ENCODE results near the gene SELENOO. TPM values are rescaled to one million over a fixed set of nuclear protein-coding genes. Genes with fewer than 3 reads are reported as not detected.

The SELENOO gene
- total RNA-seq, 1 experiment from 2014 or later: 34.3 TPM

DNA sequence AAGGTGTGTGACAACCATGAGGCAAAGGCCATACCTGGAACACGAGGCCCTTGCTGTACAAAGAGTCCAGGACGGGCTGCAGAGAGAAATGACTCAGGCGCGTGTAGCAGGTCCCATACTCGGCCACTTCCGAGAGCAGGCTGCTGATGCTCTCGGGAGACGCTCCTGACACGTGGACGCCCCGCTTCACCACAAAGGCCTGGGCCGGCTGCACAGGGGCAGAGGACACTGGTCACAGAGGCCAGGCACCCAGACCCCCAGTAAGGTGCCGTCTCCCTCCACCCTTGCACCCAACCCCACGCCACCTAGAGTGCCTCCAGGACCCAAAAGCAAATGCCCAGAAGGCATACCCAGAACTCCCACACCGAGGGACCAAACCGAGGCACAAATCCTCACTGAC, 28.6 kb downstream of the SELENOO start:
- ATAC-seq (no peak), DNase-seq (ENCODE audit: low read depth, low spot score) (no peak)
- TF ChIP-seq, protein P1, sequence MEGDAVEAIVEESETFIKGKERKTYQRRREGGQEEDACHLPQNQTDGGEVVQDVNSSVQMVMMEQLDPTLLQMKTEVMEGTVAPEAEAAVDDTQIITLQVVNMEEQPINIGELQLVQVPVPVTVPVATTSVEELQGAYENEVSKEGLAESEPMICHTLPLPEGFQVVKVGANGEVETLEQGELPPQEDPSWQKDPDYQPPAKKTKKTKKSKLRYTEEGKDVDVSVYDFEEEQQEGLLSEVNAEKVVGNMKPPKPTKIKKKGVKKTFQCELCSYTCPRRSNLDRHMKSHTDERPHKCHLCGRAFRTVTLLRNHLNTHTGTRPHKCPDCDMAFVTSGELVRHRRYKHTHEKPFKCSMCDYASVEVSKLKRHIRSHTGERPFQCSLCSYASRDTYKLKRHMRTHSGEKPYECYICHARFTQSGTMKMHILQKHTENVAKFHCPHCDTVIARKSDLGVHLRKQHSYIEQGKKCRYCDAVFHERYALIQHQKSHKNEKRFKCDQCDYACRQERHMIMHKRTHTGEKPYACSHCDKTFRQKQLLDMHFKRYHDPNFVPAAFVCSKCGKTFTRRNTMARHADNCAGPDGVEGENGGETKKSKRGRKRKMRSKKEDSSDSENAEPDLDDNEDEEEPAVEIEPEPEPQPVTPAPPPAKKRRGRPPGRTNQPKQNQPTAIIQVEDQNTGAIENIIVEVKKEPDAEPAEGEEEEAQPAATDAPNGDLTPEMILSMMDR (IDR thresholded peaks at IDR 0.05): no peak
- TF ChIP-seq SIN3A (IDR thresholded peaks at IDR 0.05; ENCODE audit: borderline replicate concordance, insufficient read depth, low read depth, low read length) (no peak), POLR2AphosphoS5 (IDR thresholded peaks at IDR 0.05; ENCODE audit: low read depth, low read length) (no peak), TCF7L2 (IDR thresholded peaks at IDR 0.05; ENCODE audit: low read depth, low read length) (no peak)
- TF ChIP-seq, protein P2, sequence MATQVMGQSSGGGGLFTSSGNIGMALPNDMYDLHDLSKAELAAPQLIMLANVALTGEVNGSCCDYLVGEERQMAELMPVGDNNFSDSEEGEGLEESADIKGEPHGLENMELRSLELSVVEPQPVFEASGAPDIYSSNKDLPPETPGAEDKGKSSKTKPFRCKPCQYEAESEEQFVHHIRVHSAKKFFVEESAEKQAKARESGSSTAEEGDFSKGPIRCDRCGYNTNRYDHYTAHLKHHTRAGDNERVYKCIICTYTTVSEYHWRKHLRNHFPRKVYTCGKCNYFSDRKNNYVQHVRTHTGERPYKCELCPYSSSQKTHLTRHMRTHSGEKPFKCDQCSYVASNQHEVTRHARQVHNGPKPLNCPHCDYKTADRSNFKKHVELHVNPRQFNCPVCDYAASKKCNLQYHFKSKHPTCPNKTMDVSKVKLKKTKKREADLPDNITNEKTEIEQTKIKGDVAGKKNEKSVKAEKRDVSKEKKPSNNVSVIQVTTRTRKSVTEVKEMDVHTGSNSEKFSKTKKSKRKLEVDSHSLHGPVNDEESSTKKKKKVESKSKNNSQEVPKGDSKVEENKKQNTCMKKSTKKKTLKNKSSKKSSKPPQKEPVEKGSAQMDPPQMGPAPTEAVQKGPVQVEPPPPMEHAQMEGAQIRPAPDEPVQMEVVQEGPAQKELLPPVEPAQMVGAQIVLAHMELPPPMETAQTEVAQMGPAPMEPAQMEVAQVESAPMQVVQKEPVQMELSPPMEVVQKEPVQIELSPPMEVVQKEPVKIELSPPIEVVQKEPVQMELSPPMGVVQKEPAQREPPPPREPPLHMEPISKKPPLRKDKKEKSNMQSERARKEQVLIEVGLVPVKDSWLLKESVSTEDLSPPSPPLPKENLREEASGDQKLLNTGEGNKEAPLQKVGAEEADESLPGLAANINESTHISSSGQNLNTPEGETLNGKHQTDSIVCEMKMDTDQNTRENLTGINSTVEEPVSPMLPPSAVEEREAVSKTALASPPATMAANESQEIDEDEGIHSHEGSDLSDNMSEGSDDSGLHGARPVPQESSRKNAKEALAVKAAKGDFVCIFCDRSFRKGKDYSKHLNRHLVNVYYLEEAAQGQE (IDR thresholded peaks at IDR 0.05; ENCODE audit: insufficient read depth in 1 of 2, low read depth in 2 of 2, low read length in 1 of 2): no peak
- intact Hi-C loops (cut with micrococcal nuclease; ENCODE audit: unreplicated experiment): no loop called here
- H3K27me3 ChIP-seq (ENCODE audit: control insufficient read depth, insufficient read depth, low read length): no peaks in the 10 kb centered on the region
- ChIA-PET POLR2A (no interaction called here), CTCF (no interaction called here)
- no peak overlapping the region for H3K4me3 ChIP-seq (ENCODE audit: low read depth in 2 of 2, low read length in 2 of 2)
- no peaks in the 10 kb centered on the region for H3K4me1 ChIP-seq (ENCODE audit: control insufficient read depth, insufficient read depth, low read length)
- in situ Hi-C loops (cut with HindIII; ENCODE audit: low pct_unique_long_range_greater_than_20kb, low sequenced_read_pairs): no loop called here
- BruUV-seq (replicated peaks): no TSS peak
- no peak overlapping the region for H3K27ac ChIP-seq (ENCODE audit: low read length)
- no peaks in the 10 kb centered on the region for H3K36me3 ChIP-seq (ENCODE audit: control insufficient read depth, insufficient read depth, low read length)
- no peaks in the 10 kb centered on the region for H3K9me3 ChIP-seq (ENCODE audit: control insufficient read depth, insufficient read depth, low read depth, low read length)

DNA sequence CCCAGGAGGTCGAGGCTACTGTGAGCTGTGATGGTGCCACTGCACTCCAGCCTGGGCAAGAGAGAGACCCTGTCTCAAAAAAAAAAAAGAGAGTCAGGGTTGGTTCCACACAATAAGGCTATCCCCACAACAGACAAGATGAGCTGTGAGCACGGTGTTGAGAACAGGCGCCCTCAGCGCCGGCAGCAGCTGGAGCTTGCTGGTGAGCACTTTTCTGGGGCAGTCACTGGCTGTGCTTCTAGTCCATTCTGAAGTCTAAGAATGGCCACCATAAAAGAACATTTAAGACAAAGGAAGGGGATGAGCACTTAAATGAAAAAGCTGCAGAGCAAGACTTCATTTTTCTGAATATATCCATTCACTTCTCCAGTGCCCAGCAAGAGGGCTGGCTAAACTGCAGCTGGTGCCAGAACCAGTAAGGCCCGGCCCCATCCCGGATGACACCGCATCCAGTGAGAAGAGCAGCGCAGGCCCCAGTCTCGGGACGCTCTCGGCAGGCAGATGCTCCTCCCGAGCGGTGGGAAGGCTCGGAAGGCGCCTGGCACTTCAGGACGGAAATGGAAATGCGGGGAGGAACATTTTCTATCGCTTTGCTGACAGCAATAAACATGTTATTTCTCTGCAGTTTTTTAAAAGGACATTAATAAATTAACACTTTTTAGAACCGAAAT, 31.8 kb downstream of the SELENOO start:
- Histone ChIP-seq H3K36me3 (ENCODE audit: control insufficient read depth, insufficient read depth, low read length) (no peaks in the 10 kb centered on the region), H3K27ac (ENCODE audit: low read length) (no peak overlapping the region), H3K27me3 (ENCODE audit: control insufficient read depth, insufficient read depth, low read length) (no peaks in the 10 kb centered on the region), H3K9me3 (ENCODE audit: control insufficient read depth, insufficient read depth, low read depth, low read length) (no peaks in the 10 kb centered on the region), H3K4me1 (ENCODE audit: control insufficient read depth, insufficient read depth, low read length) (no peaks in the 10 kb centered on the region), H3K4me3 (ENCODE audit: low read depth in 2 of 2, low read length in 2 of 2) (no peak overlapping the region)
- in situ Hi-C loops (cut with HindIII; ENCODE audit: low pct_unique_long_range_greater_than_20kb, low sequenced_read_pairs) (no loop called here), intact Hi-C loops (cut with micrococcal nuclease; ENCODE audit: unreplicated experiment) (no loop called here)
- POLR2A ChIA-PET: no interaction called here
- CTCF ChIA-PET: interaction anchor here (0.6 kb wide), 1 partner anchor 122 kb away, joined by 4 read pairs; no protein-coding TSS in a partner anchor
- ATAC-seq: no peak
- TF ChIP-seq, protein P1 (IDR thresholded peaks at IDR 0.05): no peak
- BruUV-seq (replicated peaks): no TSS peak
- no peak for DNase-seq (ENCODE audit: low read depth, low spot score)
